GM12878 (cell line): ENCODE data around the gene CABP7. TPM values are rescaled to one million over a fixed set of nuclear protein-coding genes. Genes with fewer than 3 reads are reported as not detected.
A peak's percentile ranks its signal among the peaks of the same experiment; 100 is the strongest.

ENCODE experiments used
- ATAC-seq: fragments of 200-7000 bp; cut with Tn5 transposase; 3 replicates; pipeline ENCODE4 v1.9.1; 2020; ENCODE audit warnings: mild to moderate bottlenecking, moderate library complexity
- BruUV-seq: library from RNA; stranded (reverse); fragments of 400-500 nt; replicated peaks from 2 replicates; lab custom pipeline; 2021; lab: Mats Ljungman, UMichigan
- CTCF ChIA-PET: fragments of 300-600 bp; sonication (Branson Sonifier 250); formaldehyde crosslinking; extraction: SDS; loops from one replicate; lab custom pipeline; 2021; ENCODE audit warnings: inconsistent platforms; lab: Yijun Ruan, JAX
- POLR2A ChIA-PET: fragments of 350-600 bp; formaldehyde crosslinking; extraction: SDS; loops from one replicate; lab custom pipeline; 2021; ENCODE audit warnings: inconsistent platforms; lab: Charles Lee
- RAD21 ChIA-PET: fragments of 300-600 bp; sonication (Branson Sonifier 250); formaldehyde crosslinking; loops from one replicate; lab custom pipeline; 2023; ENCODE audit warnings: antibody characterized with exemption; ENCODE audit not compliant: unreplicated experiment; lab: Charles Lee
- SMC1A ChIA-PET: fragments of 300-600 bp; sonication (Branson Sonifier 250); formaldehyde crosslinking; loops from one replicate; lab custom pipeline; 2023; ENCODE audit not compliant: unreplicated experiment, uncharacterized antibody; lab: Charles Lee
- DNase-seq: peaks from one replicate; pipeline ENCODE4 v3.0.0-alpha.2; 2011; ENCODE audit warnings: low read depth, low spot score
- FAIRE-seq: peaks from 3 replicates; lab custom pipeline; 2011; peaks lifted over from hg19 to GRCh38; lab: Jason Lieb, UNC
- H2AFZ ChIP-seq: 2 replicates; pipeline ENCODE4 v1.6.0; 2011; ENCODE audit warnings: low read depth, low read length, control low read depth; ENCODE audit not compliant: control insufficient read depth
- H3K27ac ChIP-seq: 2 replicates; pipeline ENCODE4 v1.5.1; 2011; ENCODE audit warnings: control low read depth; ENCODE audit not compliant: control insufficient read depth, insufficient read depth
- H3K27me3 ChIP-seq, 2 experiments: replicated peaks in 1 of 2; 2 replicates each; pipeline versions ENCODE4 v1.6.0 to v1.6.1; 2011; ENCODE audit warnings: low read length in 1 of 2; ENCODE audit not compliant: control insufficient read depth in 2 of 2, insufficient read depth in 2 of 2
- H3K36me3 ChIP-seq, 2 experiments: 2 replicates each; pipeline ENCODE4 v1.5.1; 2011; ENCODE audit warnings: low read length in 1 of 2; ENCODE audit not compliant: control insufficient read depth in 2 of 2, insufficient read depth in 2 of 2
- H3K4me1 ChIP-seq: 2 replicates; pipeline ENCODE4 v1.6.1; 2011; ENCODE audit warnings: mild to moderate bottlenecking, low read length, moderate library complexity, mixed read lengths; ENCODE audit not compliant: control insufficient read depth, insufficient read depth
- H3K4me2 ChIP-seq: 2 replicates; pipeline ENCODE4 v1.6.0; 2011; ENCODE audit warnings: control low read depth; ENCODE audit not compliant: control insufficient read depth, insufficient read depth
- H3K4me3 ChIP-seq: fragments of 200-600 bp; sonication (generic); 2 replicates; pipeline ENCODE4 v1.5.1; 2016
- H3K79me2 ChIP-seq: 2 replicates; pipeline ENCODE4 v1.6.0; 2011; ENCODE audit warnings: low read length; ENCODE audit not compliant: control insufficient read depth, insufficient read depth
- H3K9ac ChIP-seq: 2 replicates; pipeline ENCODE4 v1.8.0; 2011; ENCODE audit warnings: low read length, control low read depth, mixed read lengths; ENCODE audit not compliant: control insufficient read depth, insufficient read depth
- H3K9me3 ChIP-seq: replicated peaks from 3 replicates; pipeline ENCODE4 v1.5.1; 2011; ENCODE audit warnings: mild to moderate bottlenecking, low read length; ENCODE audit not compliant: control insufficient read depth, insufficient read depth
- H4K20me1 ChIP-seq: 2 replicates; pipeline ENCODE4 v1.6.0; 2011; ENCODE audit not compliant: control insufficient read depth, insufficient read depth
- ASH2L ChIP-seq: fragments of 300-600, 200-600 bp; sonication (generic); IDR thresholded peaks from 2 replicates; pipeline ENCODE4 v1.6.1; 2017; ENCODE audit warnings: low read depth, mild to moderate bottlenecking, borderline replicate concordance
- BHLHE40 ChIP-seq, 2 experiments: fragments of 450-650 bp in 1 of 2; IDR thresholded peaks; 2 replicates each; pipeline ENCODE4 v1.6.1; 2011 to 2017; ENCODE audit warnings: low read depth in 2 of 2, borderline replicate concordance in 1 of 2, improper control_type of control experiment in 1 of 2, low read length in 1 of 2, mild to moderate bottlenecking in 1 of 2
- CBFB ChIP-seq: IDR thresholded peaks from 2 replicates; pipeline ENCODE4 v1.6.1; 2016; ENCODE audit warnings: antibody characterized with exemption, low read depth
- CEBPZ ChIP-seq: fragments of 150-350 bp; IDR thresholded peaks from 2 replicates; pipeline ENCODE4 v1.6.1; 2016; ENCODE audit warnings: low read depth, low read length
- CHD4 ChIP-seq: fragments of 200-600 bp; sonication (generic); IDR thresholded peaks from 2 replicates; pipeline ENCODE4 v1.6.1; 2016; ENCODE audit warnings: mild to moderate bottlenecking
- NBN ChIP-seq: fragments of 450-650 bp; IDR thresholded peaks from 2 replicates; pipeline ENCODE4 v1.6.1; 2016
- NR2C2 ChIP-seq: IDR thresholded peaks from 2 replicates; pipeline ENCODE4 v1.6.1; 2011; ENCODE audit warnings: borderline replicate concordance, low read depth; ENCODE audit not compliant: control insufficient read depth, insufficient read length
- PAX5 ChIP-seq: IDR thresholded peaks from 2 replicates; pipeline ENCODE4 v1.6.1; 2011; ENCODE audit warnings: low read depth, low read length, borderline replicate concordance
- ZNF24 ChIP-seq: fragments of 450-650 bp; IDR thresholded peaks from 2 replicates; pipeline ENCODE4 v1.6.1; 2017; ENCODE audit warnings: antibody characterized with exemption, mild to moderate bottlenecking
- WGBS: methylation state at CpG from one replicate; pipeline ENCODE4 v1.1.6; 2016; ENCODE audit warnings: low lambda C conversion rate; ENCODE audit not compliant: insufficient replicate concordance, insufficient coverage; ENCODE audit errors: missing lambda C conversion rate; 5-methylcytosine and 5-hydroxymethylcytosine counted together
- in situ Hi-C: fragments of 300-500 bp; cut with MboI; formaldehyde crosslinking; loops from 9 replicates; pipeline ENCODE4 v1.14.3; 2018; ENCODE audit warnings: mixed read lengths
- intact Hi-C: fragments of 100-400 bp; cut with micrococcal nuclease; formaldehyde crosslinking; loops from one replicate; pipeline ENCODE4 v1.14.2; 2022; ENCODE audit not compliant: unreplicated experiment
- polyA plus RNA-seq, 11 experiments: library from polyadenylated mRNA; depleted of rRNA in 4 of 11; unstranded in 6 of 11; stranded (reverse) in 5 of 11; fragments of >200 nt; fragmentation: Nextera tagmentation in 4 of 11; fragmentation: Illumina TruSeq in 1 of 11; extraction: Ambion mirVana in 4 of 11; extraction: Trizol in 1 of 11; gene quantifications; 1 replicate in 1 of 11; 2 replicates in 10 of 11; pipeline versions ENCODE4 v1.2.1 to v1.2.3, GENCODE V29; 2011 to 2016; ENCODE audit warnings: inconsistent platforms in 2 of 11, missing spikeins in 2 of 11, low read depth in 1 of 11
- total RNA-seq, 4 experiments: library from RNA; depleted of rRNA in 3 of 4; stranded (reverse); fragments of >200 nt in 3 of 4; fragmentation: Illumina TruSeq in 1 of 4; extraction: Trizol in 1 of 4; gene quantifications; 2 replicates each; pipeline versions ENCODE4 v1.2.1 to v1.2.3, GENCODE V29; 2013 to 2021
- TF ChIP-seq, protein P1 (sequence below): IDR thresholded peaks from 2 replicates; pipeline ENCODE4 v1.6.1; 2012; ENCODE audit warnings: low read depth, low read length, improper control_type of control experiment

The CABP7 gene
- total and polyA plus RNA-seq, 10 of the 15 experiments (the other 5 are each of a cell fraction or from before 2014, with no cell fraction given): 0.02 to 0.18 (median 0.05) TPM; not detected in 5

- TF ChIP-seq CBFB (no peak), PAX5 (no peak), CHD4 (no peak)
- TF ChIP-seq, all 136 proteins: peak for 0
- WGBS: 61% methylated on average over 18 of the region's 18 CpGs
- no peaks in the 10 kb centered on the region for H3K9me3 ChIP-seq
- no peak overlapping the region for H2AFZ ChIP-seq
- H3K4me3 ChIP-seq: no peak overlapping the region
- H3K4me2 ChIP-seq: no peak overlapping the region
- ChIA-PET RAD21 (no interaction called here), POLR2A (no interaction called here), SMC1A (no interaction called here), CTCF (interaction anchor here (2.0 kb wide), 1 partner anchor 274 kb away, joined by 8 read pairs; no protein-coding TSS in a partner anchor)
- H4K20me1 ChIP-seq: no peaks in the 10 kb centered on the region
- intact Hi-C loops (no loop called here), in situ Hi-C loops (no loop called here)
- no peaks in the 10 kb centered on the region for H3K79me2 ChIP-seq
- BruUV-seq: no TSS peak
- no peak overlapping the region for H3K9ac ChIP-seq
- ATAC-seq (no peak), FAIRE-seq (no peak), DNase-seq (no peak)
- peaks cover 3% of the 10 kb centered on the region; the same call in 1 of the 2 replicates for H3K4me1 ChIP-seq
- H3K36me3 ChIP-seq: no peaks in the 10 kb centered on the region; a peak in 1 of 4 replicates
- no peak overlapping the region for H3K27ac ChIP-seq
- no peaks in the 10 kb centered on the region for H3K27me3 ChIP-seq
These were observed 11.5 kb downstream of the CABP7 start for GRCh38 chr22:29731058-29731850.

- H2AFZ ChIP-seq: no peak overlapping the region
- DNase-seq (no peak), ATAC-seq (no peak; the same call in 2 of the 3 replicates), FAIRE-seq (no peak)
- intact Hi-C loops (no loop called here), in situ Hi-C loops (no loop called here)
- H3K4me2 ChIP-seq: no peak overlapping the region
- 75% methylated on average over 6 of the region's 6 CpGs for WGBS
- ChIA-PET RAD21 (interaction anchor here (1.4 kb wide), 1 partner anchor 272 kb away, joined by 3 read pairs; no protein-coding TSS in a partner anchor), POLR2A (interaction anchor here (0.7 kb wide), 1 partner anchor 51 kb away, joined by 8 read pairs; no protein-coding TSS in a partner anchor), SMC1A (interaction anchor here (0.9 kb wide), 1 partner anchor 43 kb away, joined by 3 read pairs; no protein-coding TSS in a partner anchor), CTCF (interaction anchor here (0.9 to 2.0 kb wide), 3 partner anchors 21 to 273 kb away, joined by 3 to 7 read pairs (median 3); no protein-coding TSS in a partner anchor)
- no peak overlapping the region for H3K27ac ChIP-seq
- TF ChIP-seq ZNF24 (no peak), NBN (no peak), BHLHE40 (IDR thresholded peaks at IDR 0.05; ENCODE audit: borderline replicate concordance in 1 of 2, low read depth in 2 of 2, low read length in 1 of 2) (peak in 1 of 2 experiments; percentile 30; a peak in 1 of 4 replicates), CEBPZ (no peak), ASH2L (no peak), NR2C2 (no peak)
- TF ChIP-seq, protein P1, sequence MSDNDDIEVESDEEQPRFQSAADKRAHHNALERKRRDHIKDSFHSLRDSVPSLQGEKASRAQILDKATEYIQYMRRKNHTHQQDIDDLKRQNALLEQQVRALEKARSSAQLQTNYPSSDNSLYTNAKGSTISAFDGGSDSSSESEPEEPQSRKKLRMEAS: no peak
- no peak overlapping the region for H3K4me3 ChIP-seq
- no peaks in the 10 kb centered on the region; a peak in 1 of 4 replicates for H3K36me3 ChIP-seq
- no peaks in the 10 kb centered on the region for H3K27me3 ChIP-seq
- H3K79me2 ChIP-seq: no peaks in the 10 kb centered on the region
- H3K4me1 ChIP-seq: peaks cover 3% of the 10 kb centered on the region; the same call in 1 of the 2 replicates
- no peak overlapping the region for H3K9ac ChIP-seq
- BruUV-seq: no TSS peak
- no peaks in the 10 kb centered on the region for H3K9me3 ChIP-seq
- H4K20me1 ChIP-seq: no peaks in the 10 kb centered on the region
These were observed 13.1 kb downstream of the CABP7 start for GRCh38 chr22:29732883-29733282.
